GM12872 (cell line): ENCODE data around the gene KCNAB1.

ENCODE experiments used
- TF ChIP-seq, protein P1 (sequence below): IDR thresholded peaks from 3 replicates; pipeline ENCODE4 v1.5.1; 2011; ENCODE audit warnings: low read depth, mild to moderate bottlenecking, low read length, moderate library complexity; ENCODE audit not compliant: insufficient read depth

Gene KCNAB1

DNA sequence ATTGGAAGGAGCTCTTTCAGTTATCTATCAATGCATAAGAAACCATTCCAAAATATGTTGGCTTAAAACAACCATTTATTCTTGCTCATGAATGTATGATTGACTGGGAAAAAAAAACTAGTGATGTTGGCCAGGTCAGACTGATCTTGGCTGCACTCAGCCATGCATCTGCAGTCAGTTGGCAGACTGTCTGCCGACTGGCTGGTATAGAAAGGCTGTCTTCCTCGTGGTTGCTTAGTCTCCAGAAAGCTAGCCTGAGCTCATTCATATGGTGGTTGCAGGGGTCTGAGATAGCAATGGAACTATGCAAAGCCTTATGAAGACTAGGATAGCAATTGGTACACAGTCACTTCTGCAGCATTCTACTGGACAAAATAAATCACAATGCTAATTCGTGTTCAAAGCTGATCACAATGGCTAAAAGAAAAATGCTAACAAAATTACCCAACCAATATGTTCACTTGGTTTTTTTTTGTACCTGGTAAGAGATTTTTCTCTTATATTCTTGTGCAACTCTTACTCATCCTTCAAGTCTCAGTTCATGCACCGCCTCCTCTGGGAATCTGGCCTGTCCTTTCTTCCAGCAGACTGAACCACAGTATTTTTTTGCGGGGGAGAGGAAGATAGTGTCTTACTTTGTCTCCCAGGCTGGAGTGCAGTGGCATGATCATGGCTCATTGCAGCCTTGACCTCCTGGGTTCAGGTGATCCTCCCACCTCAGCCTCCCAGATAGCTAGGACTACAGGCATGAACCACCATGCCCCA lies 126.8 kb downstream of the KCNAB1 start:
- TF ChIP-seq, protein P1, sequence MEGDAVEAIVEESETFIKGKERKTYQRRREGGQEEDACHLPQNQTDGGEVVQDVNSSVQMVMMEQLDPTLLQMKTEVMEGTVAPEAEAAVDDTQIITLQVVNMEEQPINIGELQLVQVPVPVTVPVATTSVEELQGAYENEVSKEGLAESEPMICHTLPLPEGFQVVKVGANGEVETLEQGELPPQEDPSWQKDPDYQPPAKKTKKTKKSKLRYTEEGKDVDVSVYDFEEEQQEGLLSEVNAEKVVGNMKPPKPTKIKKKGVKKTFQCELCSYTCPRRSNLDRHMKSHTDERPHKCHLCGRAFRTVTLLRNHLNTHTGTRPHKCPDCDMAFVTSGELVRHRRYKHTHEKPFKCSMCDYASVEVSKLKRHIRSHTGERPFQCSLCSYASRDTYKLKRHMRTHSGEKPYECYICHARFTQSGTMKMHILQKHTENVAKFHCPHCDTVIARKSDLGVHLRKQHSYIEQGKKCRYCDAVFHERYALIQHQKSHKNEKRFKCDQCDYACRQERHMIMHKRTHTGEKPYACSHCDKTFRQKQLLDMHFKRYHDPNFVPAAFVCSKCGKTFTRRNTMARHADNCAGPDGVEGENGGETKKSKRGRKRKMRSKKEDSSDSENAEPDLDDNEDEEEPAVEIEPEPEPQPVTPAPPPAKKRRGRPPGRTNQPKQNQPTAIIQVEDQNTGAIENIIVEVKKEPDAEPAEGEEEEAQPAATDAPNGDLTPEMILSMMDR: no peak

DNA sequence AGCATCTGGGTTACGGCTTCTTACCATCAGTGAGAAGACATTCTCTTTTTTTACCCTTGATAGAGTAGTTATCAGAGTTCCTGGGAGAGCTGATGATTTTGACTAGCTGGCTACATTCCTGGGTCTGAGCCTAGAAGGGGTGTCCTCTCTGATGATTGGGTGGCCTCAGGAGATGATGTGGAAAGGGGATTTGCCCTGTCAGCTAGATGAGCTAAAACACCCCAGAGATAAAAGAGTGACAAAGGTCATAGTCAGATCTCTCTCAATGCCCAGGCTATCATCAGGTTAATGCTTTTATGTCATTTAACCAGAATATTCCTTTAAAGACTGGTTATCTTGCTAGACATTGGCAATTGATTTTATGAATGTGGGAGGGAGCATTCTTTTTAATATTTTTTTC lies 130.2 kb downstream of the KCNAB1 start:
- TF ChIP-seq, protein P1: no peak

DNA sequence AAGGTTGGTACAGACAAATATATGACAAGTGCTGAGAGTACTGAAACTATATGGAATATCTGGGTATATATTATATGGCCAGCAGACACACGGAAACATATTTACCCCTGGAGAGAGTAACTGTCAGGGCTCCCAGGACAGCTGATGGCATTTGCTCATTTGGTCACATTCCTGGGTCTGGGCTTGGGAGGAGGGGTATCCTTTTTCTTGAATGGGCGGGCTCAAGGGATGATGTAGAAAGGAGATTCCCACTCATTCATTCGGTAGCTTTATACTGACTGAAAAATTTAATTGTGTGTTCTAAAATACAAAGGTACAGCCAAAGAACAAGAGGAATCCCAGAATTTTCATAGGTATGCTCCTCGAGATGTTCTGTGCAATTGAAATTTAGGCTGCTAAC lies 131.0 kb downstream of the KCNAB1 start:
- TF ChIP-seq, protein P1: no peak

DNA sequence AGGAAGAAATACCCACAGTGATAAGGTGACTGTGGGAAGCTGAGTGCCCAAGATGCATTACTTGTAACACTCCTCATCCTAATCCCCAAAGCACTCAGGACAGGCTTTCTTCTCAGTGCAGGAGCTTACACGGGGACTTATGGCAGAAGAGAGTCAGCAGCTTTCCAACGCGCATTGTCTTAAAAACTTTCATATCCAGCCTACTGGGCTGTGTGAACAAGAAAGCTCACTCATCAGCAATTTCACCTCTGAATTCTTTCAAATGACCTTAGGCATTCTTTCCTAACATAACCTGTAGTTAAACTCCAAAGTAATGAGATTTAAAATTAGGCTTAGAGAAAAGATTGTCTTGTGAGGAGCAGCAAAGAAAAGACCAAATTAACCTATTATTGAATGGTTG lies 132.3 kb downstream of the KCNAB1 start:
- TF ChIP-seq, protein P1: no peak

DNA sequence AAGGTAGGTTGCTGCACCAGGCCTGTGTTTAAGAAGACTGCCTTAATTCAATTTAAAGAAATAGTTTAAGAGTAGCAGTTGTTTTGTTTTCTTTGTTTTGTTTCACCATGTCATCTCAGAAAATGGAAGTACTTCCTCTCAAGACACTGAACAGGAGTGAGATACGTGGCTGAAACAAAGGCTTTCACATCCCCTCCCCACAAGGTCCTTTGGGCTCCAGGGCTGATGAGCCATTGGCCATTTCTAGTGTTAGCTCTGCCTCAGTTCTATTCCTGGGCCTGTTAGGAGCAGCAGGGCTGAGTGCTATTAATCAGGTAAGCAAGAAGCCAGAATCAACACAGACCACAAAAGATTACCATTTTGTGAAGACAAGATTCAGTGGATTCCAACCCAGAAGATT lies 132.8 kb downstream of the KCNAB1 start:
- TF ChIP-seq, protein P1: no peak

DNA sequence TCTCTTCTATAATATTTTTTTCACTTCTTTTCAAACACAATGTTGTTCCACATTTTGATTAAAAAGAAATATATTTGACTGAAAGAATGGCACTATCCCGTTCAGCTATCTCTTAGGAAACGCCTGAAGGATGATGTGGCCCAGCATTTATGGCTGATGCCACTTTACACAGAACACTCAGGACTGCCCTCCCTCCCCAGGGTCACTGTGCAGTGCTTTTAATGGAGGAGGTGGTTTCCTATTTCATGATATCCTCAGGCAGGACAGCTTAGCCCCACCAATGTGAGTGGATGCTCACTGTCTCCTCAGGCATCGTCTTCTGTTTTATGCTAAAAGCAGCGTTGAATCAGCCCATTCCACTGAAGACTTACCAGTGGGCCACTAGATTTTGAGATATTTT lies 135.9 kb downstream of the KCNAB1 start:
- TF ChIP-seq, protein P1: no peak

DNA sequence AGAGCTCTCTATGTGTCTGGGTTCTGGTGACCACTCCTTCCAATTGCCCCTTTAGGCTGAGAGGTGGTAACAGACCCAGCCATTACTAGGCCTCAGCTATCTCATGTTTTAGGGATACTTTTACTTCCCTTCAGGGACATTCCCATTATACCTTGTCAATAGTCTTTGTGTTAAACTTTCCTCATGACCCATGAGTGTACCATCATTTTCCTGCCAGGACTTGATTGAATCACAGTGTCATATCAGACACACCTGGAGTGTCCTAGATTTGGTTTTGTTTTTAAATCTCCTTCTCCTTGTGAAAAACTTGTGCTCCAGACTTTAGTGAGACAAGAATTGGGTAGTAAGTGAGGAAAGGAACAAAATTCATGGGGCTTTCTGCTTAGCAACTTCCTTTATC lies 136.6 kb downstream of the KCNAB1 start:
- TF ChIP-seq, protein P1: no peak
